HepG2 (cell line): ENCODE results near the gene MRPL28. TPM values are rescaled to one million over a fixed set of nuclear protein-coding genes. Genes with fewer than 3 reads are reported as not detected.
A peak's percentile ranks its signal among the peaks of the same experiment; 100 is the strongest.

ENCODE experiments used
- BRCA1 ChIP-seq: sonication (generic); formaldehyde crosslinking; IDR thresholded peaks from 2 replicates; pipeline ENCODE4 v1.4.0; 2020; ENCODE audit warnings: missing genetic modification reagents
- DNMT1 ChIP-seq: sonication (generic); formaldehyde crosslinking; IDR thresholded peaks from 2 replicates; pipeline ENCODE4 v1.5.1; 2020; ENCODE audit warnings: mild to moderate bottlenecking, missing genetic modification reagents
- ETS1 ChIP-seq: sonication (generic); formaldehyde crosslinking; IDR thresholded peaks from 2 replicates; pipeline ENCODE4 v1.4.0; 2020; ENCODE audit warnings: missing genetic modification reagents
- GABPB1 ChIP-seq: IDR thresholded peaks from 2 replicates; pipeline ENCODE4 v1.6.1; 2016; ENCODE audit warnings: mild to moderate bottlenecking, missing genetic modification reagents, moderate library complexity, missing compliant biosample characterization
- HIVEP1 ChIP-seq: sonication (generic); formaldehyde crosslinking; IDR thresholded peaks from 2 replicates; pipeline ENCODE4 v1.4.0; 2020; ENCODE audit warnings: mild to moderate bottlenecking, missing genetic modification reagents
- MLX ChIP-seq: IDR thresholded peaks from 2 replicates; pipeline ENCODE4 v1.6.1; 2016
- NRL ChIP-seq: sonication (generic); formaldehyde crosslinking; IDR thresholded peaks from 2 replicates; pipeline ENCODE4 v1.5.0; 2020; ENCODE audit warnings: missing genetic modification reagents, mild to moderate bottlenecking, moderate library complexity, borderline replicate concordance
- PAX8 ChIP-seq: sonication (generic); formaldehyde crosslinking; IDR thresholded peaks from 2 replicates; pipeline ENCODE4 v1.8.0; 2022; ENCODE audit warnings: mild to moderate bottlenecking, missing genetic modification reagents, borderline replicate concordance
- POLR2G ChIP-seq: fragments of 200-400 bp; formaldehyde crosslinking; IDR thresholded peaks from 2 replicates; pipeline ENCODE4 v1.6.1; 2018; ENCODE audit warnings: mild to moderate bottlenecking, low read depth, low read length, moderate library complexity
- PREB ChIP-seq: sonication (generic); formaldehyde crosslinking; IDR thresholded peaks from 2 replicates; pipeline ENCODE4 v1.4.0; 2020; ENCODE audit warnings: missing genetic modification reagents
- SIN3A ChIP-seq: IDR thresholded peaks from 2 replicates; pipeline ENCODE4 v1.6.1; 2011; ENCODE audit warnings: low read depth, mild to moderate bottlenecking, control low read depth, low read length, borderline replicate concordance
- SOX6 ChIP-seq, 2 experiments: fragments of 450-650 bp in 1 of 2; sonication (generic) in 1 of 2; formaldehyde crosslinking in 1 of 2; IDR thresholded peaks; 2 replicates each; pipeline versions ENCODE4 v1.4.0 to v1.6.1; 2017 to 2020; ENCODE audit warnings: antibody characterized with exemption in 1 of 2, mild to moderate bottlenecking in 1 of 2, missing genetic modification reagents in 1 of 2
- THAP7 ChIP-seq: sonication (generic); formaldehyde crosslinking; IDR thresholded peaks from 2 replicates; pipeline ENCODE4 v1.8.1; 2023; ENCODE audit warnings: mild to moderate bottlenecking, missing genetic modification reagents
- ZNF331 ChIP-seq: sonication (generic); formaldehyde crosslinking; IDR thresholded peaks from 2 replicates; pipeline ENCODE4 v1.4.0; 2020; ENCODE audit warnings: missing genetic modification reagents
- ZNF564 ChIP-seq: sonication (generic); formaldehyde crosslinking; IDR thresholded peaks from 2 replicates; pipeline ENCODE4 v1.8.1; 2023; ENCODE audit warnings: mild to moderate bottlenecking, missing genetic modification reagents
- ZNF567 ChIP-seq: sonication (generic); formaldehyde crosslinking; IDR thresholded peaks from 2 replicates; pipeline ENCODE4 v1.8.1; 2023; ENCODE audit warnings: mild to moderate bottlenecking, missing genetic modification reagents, borderline replicate concordance
- ZNF570 ChIP-seq: sonication (generic); formaldehyde crosslinking; IDR thresholded peaks from 2 replicates; pipeline ENCODE4 v1.4.0; 2020; ENCODE audit warnings: mild to moderate bottlenecking, missing genetic modification reagents, borderline replicate concordance
- ZNF577 ChIP-seq: sonication (generic); formaldehyde crosslinking; IDR thresholded peaks from 2 replicates; pipeline ENCODE4 v1.4.0; 2020; ENCODE audit warnings: mild to moderate bottlenecking, low read depth, missing genetic modification reagents, borderline replicate concordance
- ZNF703 ChIP-seq: sonication (generic); formaldehyde crosslinking; IDR thresholded peaks from 2 replicates; pipeline ENCODE4 v1.5.1; 2020; ENCODE audit warnings: missing genetic modification reagents, mild to moderate bottlenecking, moderate library complexity, borderline replicate concordance
- polyA plus RNA-seq, 8 experiments: library from polyadenylated mRNA; depleted of rRNA in 3 of 8; stranded (reverse) in 7 of 8; unstranded in 1 of 8; fragments of >200 nt; fragmentation: Illumina TruSeq in 4 of 8; extraction: Trizol in 4 of 8; gene quantifications; 2 replicates each; pipeline versions ENCODE4 v1.2.1 to v1.2.3, GENCODE V29; 2011 to 2016; ENCODE audit warnings: low read depth in 4 of 8, missing spikeins in 1 of 8, mixed read lengths in 1 of 8; ENCODE audit not compliant: insufficient read depth in 1 of 8
- total RNA-seq, 5 experiments: library from RNA; depleted of rRNA; stranded (reverse); fragments of >200 nt; fragmentation: Illumina TruSeq; extraction: Trizol; gene quantifications; 2 replicates each; pipeline ENCODE4 v1.2.3, GENCODE V29; 2016; ENCODE audit warnings: low read depth in 1 of 5
- TF ChIP-seq, protein P1 (sequence below): IDR thresholded peaks from 2 replicates; pipeline ENCODE4 v1.6.1; 2012; ENCODE audit warnings: low read length, improper control_type of control experiment
- TF ChIP-seq, protein P2 (sequence below): sonication (generic); formaldehyde crosslinking; IDR thresholded peaks from 2 replicates; pipeline ENCODE4 v1.4.0; 2020; ENCODE audit warnings: missing genetic modification reagents; ENCODE audit errors: not compliant biosample characterization

MRPL28 gene
- total and polyA plus RNA-seq, 2 of the 13 experiments (the other 11 are each of a cell fraction or from before 2014, with no cell fraction given): 114 to 135 TPM

DNA sequence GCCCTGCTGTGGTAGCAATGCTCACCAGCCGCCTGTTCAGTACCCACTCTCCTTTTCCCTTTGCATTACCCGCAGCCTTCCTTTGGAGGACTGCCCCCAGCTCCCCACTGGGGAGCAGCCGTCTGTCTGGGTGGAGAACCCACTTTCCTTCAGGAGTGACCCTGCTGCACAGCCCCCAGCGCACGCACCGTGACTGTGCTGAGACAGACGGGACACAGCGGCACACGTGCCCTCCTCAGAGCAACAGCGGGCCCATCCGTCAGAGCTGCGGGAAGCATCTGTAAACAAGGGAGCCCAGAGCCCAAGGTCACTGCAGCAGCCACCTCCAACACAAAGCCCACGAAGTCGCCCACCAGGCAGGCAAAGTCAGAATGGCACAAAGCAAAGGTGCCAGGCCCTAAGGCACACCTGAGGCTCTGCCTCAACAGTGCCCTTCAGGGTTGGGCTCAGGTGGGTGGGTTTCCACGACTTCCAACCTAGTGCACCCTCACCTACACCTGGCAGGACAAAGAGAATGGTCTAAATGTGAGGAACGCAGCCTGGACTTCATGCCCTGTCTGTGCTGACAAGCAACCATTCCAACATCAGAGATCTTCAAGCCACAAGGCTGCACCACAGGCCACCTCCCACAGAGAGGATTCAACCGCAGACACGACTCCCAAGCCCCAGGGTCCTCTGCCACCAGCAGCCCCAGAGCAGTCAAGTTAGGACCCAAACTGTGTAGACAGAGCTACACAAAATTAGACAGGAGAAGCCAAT is 27.7 kb downstream of the MRPL28 start (continued):
- TF ChIP-seq, protein P1, sequence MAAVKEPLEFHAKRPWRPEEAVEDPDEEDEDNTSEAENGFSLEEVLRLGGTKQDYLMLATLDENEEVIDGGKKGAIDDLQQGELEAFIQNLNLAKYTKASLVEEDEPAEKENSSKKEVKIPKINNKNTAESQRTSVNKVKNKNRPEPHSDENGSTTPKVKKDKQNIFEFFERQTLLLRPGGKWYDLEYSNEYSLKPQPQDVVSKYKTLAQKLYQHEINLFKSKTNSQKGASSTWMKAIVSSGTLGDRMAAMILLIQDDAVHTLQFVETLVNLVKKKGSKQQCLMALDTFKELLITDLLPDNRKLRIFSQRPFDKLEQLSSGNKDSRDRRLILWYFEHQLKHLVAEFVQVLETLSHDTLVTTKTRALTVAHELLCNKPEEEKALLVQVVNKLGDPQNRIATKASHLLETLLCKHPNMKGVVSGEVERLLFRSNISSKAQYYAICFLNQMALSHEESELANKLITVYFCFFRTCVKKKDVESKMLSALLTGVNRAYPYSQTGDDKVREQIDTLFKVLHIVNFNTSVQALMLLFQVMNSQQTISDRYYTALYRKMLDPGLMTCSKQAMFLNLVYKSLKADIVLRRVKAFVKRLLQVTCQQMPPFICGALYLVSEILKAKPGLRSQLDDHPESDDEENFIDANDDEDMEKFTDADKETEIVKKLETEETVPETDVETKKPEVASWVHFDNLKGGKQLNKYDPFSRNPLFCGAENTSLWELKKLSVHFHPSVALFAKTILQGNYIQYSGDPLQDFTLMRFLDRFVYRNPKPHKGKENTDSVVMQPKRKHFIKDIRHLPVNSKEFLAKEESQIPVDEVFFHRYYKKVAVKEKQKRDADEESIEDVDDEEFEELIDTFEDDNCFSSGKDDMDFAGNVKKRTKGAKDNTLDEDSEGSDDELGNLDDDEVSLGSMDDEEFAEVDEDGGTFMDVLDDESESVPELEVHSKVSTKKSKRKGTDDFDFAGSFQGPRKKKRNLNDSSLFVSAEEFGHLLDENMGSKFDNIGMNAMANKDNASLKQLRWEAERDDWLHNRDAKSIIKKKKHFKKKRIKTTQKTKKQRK: no peak
- TF ChIP-seq ZNF567 (0 out of 2 replicates have a peak, but pooled peaks have one; percentile 71), BRCA1 (CRISPR knock-in tag) (peak; percentile 89), SIN3A (no peak; the same call in 1 of the 2 replicates), ETS1 (no peak), ZNF703 (CRISPR knock-in tag) (no peak), POLR2G (no peak; the same call in 1 of the 2 replicates), HIVEP1 (CRISPR knock-in tag) (peak; percentile 82; the same call in 1 of the 2 replicates), THAP7 (CRISPR knock-in tag) (peak; percentile 49; the same call in 1 of the 2 replicates), ZNF564 (CRISPR knock-in tag) (no peak), NRL (CRISPR knock-in tag) (peak; percentile 95), ZNF331 (peak; percentile 72), GABPB1 (CRISPR knock-in tag) (peak; percentile 66), DNMT1 (CRISPR knock-in tag) (peak; percentile 57), ZNF577 (CRISPR knock-in tag) (no peak), SOX6 (IDR thresholded peaks at IDR 0.05) (no peak), SOX6 (CRISPR knock-in tag; IDR thresholded peaks at IDR 0.05) (peak; percentile 86), MLX (CRISPR knock-in tag) (peak; percentile 83), ZNF570 (CRISPR knock-in tag) (no peak), PAX8 (no peak), PREB (CRISPR knock-in tag) (no peak)
- TF ChIP-seq, protein P2, sequence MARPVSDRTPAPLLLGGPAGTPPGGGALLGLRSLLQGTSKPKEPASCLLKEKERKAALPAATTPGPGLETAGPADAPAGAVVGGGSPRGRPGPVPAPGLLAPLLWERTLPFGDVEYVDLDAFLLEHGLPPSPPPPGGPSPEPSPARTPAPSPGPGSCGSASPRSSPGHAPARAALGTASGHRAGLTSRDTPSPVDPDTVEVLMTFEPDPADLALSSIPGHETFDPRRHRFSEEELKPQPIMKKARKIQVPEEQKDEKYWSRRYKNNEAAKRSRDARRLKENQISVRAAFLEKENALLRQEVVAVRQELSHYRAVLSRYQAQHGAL (CRISPR knock-in tag): no peak
